Activated T-helper 17 cell treated with anti-CD3 and anti-CD28 coated beads, Interleukin-2, amount 50 U/mL, for 72 hours (primary cell): ENCODE measurements around the gene EYA2. TPM values are rescaled to one million over a fixed set of nuclear protein-coding genes. Genes with fewer than 3 reads are reported as not detected.
A peak's percentile ranks its signal among the peaks of the same experiment; 100 is the strongest.
"Not testable (repeated sequence)": the region's sequence is repeated elsewhere in the genome, so short reads cannot be mapped to it uniquely, and the experiment has no call there.

Source experiments
- ATAC-seq: fragments of 150-1000 bp; cut with Tn5 transposase; replicated peaks from 2 replicates; pipeline ENCODE4 v1.10.0; 2021; ENCODE audit warnings: mild to moderate bottlenecking, moderate library complexity
- H3K27ac Mint-ChIP-seq: one replicate; pipeline ENCODE4 v1.8.0; 2022; ENCODE audit warnings: mixed read lengths
- H3K27me3 Mint-ChIP-seq: one replicate; pipeline ENCODE4 v1.8.0; 2022; ENCODE audit warnings: mixed read lengths
- H3K36me3 Mint-ChIP-seq: one replicate; pipeline ENCODE4 v1.8.0; 2022; ENCODE audit warnings: low read depth, mild to moderate bottlenecking, mixed read lengths
- H3K4me1 Mint-ChIP-seq: one replicate; pipeline ENCODE4 v1.8.0; 2022; ENCODE audit warnings: mixed read lengths
- H3K4me3 Mint-ChIP-seq: one replicate; pipeline ENCODE4 v1.8.0; 2022; ENCODE audit warnings: mild to moderate bottlenecking, mixed read lengths
- H3K9me3 Mint-ChIP-seq: one replicate; pipeline ENCODE4 v1.8.0; 2022; ENCODE audit warnings: mixed read lengths
- total RNA-seq, 2 donors: library from RNA; stranded (reverse); gene quantifications; one replicate each; pipeline ENCODE4 v1.2.3, GENCODE V29; 2022

Gene EYA2
- total RNA-seq, 2 donors from 2014 or later: 0.16 TPM; not detected in 1

DNA sequence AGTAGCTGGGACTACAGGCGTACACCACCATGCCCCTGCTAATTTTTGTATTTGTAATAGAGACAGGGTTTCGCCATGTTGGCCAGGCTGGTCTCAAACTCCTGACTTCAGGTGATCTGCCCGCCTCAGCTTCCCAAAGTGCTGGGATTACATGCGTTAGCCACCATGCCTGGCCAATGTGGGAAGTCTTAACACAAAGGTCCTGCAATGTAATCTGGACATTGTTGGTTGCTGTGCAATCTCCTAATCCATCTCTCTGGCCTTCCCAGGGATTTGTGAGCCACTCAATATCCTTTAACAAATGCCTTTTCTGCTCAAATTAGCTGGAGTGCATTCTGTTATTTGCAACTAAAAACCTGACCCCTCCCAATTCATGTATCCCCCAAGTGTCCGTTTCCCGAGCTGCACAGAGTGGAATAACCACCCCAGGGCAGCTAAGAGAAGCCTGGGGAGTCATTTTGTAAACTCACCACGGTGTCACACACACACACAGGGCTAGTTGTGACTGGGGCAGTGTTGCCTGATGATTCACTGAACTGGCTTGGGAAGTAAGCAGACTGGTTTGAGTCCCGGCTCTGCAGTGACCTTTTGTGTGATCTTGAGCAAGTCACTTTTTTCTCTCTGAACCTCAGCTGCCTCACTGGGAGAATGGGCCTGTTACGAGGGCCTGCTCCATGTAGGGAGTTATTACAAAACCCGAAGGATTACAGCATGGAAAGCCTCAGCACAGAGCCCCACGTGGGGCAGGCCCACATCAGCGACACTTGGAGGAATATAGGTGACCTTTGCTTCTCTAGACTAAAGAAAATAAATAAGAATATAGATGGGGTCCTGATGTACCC is 309.6 kb downstream of the EYA2 start:
- Mint-ChIP-seq H3K27ac (no peak overlapping the region), H3K27me3 (no peaks in the 10 kb centered on the region), H3K4me1 (peaks cover 5% of the 10 kb centered on the region), H3K4me3 (no peak overlapping the region), H3K9me3 (no peaks in the 10 kb centered on the region), H3K36me3 (no peaks in the 10 kb centered on the region)
- peak; percentile 20 for ATAC-seq

GRCh38 chr20:47204850-47205122 is 310.1 kb downstream of the EYA2 start:
- ATAC-seq: not testable (repeated sequence)

DNA sequence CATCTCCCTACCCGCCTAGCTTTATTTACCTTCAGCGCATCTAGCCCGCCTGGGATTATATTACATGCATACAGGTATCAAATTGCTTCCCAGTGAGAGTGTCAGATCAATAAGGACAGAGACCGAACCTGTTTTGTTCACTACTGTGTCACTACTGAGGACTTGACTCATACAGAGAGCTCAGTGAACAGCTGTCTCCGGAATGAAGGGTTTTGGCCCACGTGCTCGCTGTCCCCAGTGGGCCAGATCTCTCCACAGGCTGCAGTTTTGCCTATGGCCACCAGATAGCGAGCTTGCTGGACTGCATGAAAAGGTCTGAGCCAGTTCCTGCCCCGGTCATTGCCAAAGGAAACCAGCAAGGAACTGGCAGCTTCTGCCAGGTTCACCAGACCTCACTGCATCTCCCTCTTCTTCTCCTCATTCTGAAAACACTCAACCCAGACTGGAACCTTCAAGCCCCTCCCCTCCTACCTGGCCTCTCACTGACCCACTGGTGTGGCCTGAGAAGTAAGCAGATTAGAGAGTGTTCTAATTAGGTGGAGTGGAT is 311.0 kb downstream of the EYA2 start:
- peak overlapping the region; percentile 13 for H3K27ac Mint-ChIP-seq
- ATAC-seq: peak; percentile 90
- no peaks in the 10 kb centered on the region for H3K9me3 Mint-ChIP-seq
- no peaks in the 10 kb centered on the region for H3K36me3 Mint-ChIP-seq
- peaks cover 5% of the 10 kb centered on the region for H3K4me1 Mint-ChIP-seq
- no peaks in the 10 kb centered on the region for H3K27me3 Mint-ChIP-seq
- no peak overlapping the region for H3K4me3 Mint-ChIP-seq

More at GRCh38 chr20:47204850-47205122, 310.1 kb downstream of the EYA2 start:
- H3K4me3 Mint-ChIP-seq, H3K27me3 Mint-ChIP-seq, H3K4me1 Mint-ChIP-seq, H3K36me3 Mint-ChIP-seq, H3K27ac Mint-ChIP-seq, H3K9me3 Mint-ChIP-seq: not testable (repeated sequence)

- not testable (repeated sequence) for H3K27me3 Mint-ChIP-seq, ATAC-seq, H3K36me3 Mint-ChIP-seq, H3K9me3 Mint-ChIP-seq, H3K27ac Mint-ChIP-seq, H3K4me1 Mint-ChIP-seq, H3K4me3 Mint-ChIP-seq
Measured at GRCh38 chr20:47206552-47206951, 311.9 kb downstream of the EYA2 start.

DNA sequence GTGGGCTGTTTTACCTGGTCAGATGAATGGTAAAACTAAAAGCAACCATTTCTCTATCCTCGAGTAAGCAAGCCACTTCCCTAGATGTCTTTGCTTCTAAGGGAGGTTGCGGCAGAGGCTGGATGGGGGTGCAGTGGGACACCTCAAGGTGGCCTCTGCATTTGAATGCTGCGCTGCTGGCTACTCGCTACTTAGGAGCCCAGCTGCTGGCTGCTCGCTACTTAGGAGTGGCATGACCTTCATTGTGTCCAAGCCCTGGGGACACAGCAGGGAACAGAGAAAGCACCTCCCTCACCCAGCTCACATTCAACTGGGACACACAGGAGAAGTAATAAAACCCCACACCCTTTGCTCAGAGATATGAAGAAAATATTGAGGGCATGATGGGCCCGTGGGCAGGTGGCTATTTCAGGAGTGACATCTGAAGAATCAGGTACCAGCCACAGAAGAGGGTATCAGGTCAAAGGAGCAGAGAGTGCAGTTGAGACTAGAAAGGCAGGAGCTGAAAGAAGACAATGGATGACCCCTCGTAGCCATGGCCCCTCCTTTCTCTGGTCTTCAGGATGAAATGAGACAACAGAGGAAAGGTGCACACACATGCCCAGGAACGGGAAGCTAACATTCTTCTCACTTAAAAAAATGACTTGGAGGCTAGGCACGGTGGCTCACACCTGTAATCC is 312.5 kb downstream of the EYA2 start:
- Mint-ChIP-seq H3K9me3 (no peaks in the 10 kb centered on the region), H3K27ac (no peak overlapping the region), H3K27me3 (no peaks in the 10 kb centered on the region), H3K4me3 (no peak overlapping the region), H3K4me1 (peaks cover 5% of the 10 kb centered on the region), H3K36me3 (no peaks in the 10 kb centered on the region)
- no peak for ATAC-seq

- H3K27me3 Mint-ChIP-seq: no peaks in the 10 kb centered on the region
- no peaks in the 10 kb centered on the region for H3K9me3 Mint-ChIP-seq
- H3K27ac Mint-ChIP-seq: no peak overlapping the region
- H3K36me3 Mint-ChIP-seq: no peaks in the 10 kb centered on the region
- ATAC-seq: no peak
- H3K4me1 Mint-ChIP-seq: peaks cover 5% of the 10 kb centered on the region
- H3K4me3 Mint-ChIP-seq: no peak overlapping the region
Measured at GRCh38 chr20:47208534-47209174, 314.0 kb downstream of the EYA2 start.

- H3K4me3 Mint-ChIP-seq: no peak overlapping the region
- H3K9me3 Mint-ChIP-seq: no peaks in the 10 kb centered on the region
- H3K36me3 Mint-ChIP-seq: no peaks in the 10 kb centered on the region
- peaks cover 5% of the 10 kb centered on the region for H3K4me1 Mint-ChIP-seq
- no peak overlapping the region for H3K27ac Mint-ChIP-seq
- ATAC-seq: no peak
- H3K27me3 Mint-ChIP-seq: no peaks in the 10 kb centered on the region
Measured at GRCh38 chr20:47209982-47210381, 315.3 kb downstream of the EYA2 start.

GRCh38 chr20:47210470-47210869 is 315.8 kb downstream of the EYA2 start:
- no peaks in the 10 kb centered on the region for H3K27me3 Mint-ChIP-seq
- H3K4me1 Mint-ChIP-seq: peaks cover 4% of the 10 kb centered on the region
- no peak overlapping the region for H3K27ac Mint-ChIP-seq
- no peak overlapping the region for H3K4me3 Mint-ChIP-seq
- H3K36me3 Mint-ChIP-seq: peaks cover 3% of the 10 kb centered on the region
- ATAC-seq: no peak
- no peaks in the 10 kb centered on the region for H3K9me3 Mint-ChIP-seq

DNA sequence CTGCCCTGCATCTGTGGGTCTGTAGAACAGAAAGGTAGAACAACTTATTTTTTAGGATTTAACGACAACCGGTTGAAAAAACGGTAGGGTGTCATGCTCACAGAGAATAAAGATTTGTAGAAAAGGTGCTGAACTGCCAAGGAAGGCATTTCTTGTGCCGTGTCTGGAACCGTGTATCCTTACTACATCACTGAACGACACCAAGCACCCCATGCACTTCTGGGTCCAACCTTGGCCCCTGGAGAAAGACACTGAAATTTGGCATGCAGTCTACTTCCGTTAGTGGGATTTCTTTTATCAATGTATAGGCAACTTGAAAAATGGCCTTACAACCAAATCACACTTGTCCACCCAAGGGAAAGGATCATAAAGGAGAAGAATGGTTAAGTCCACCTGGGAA is 316.4 kb downstream of the EYA2 start:
- Mint-ChIP-seq H3K9me3 (no peaks in the 10 kb centered on the region), H3K4me3 (no peak overlapping the region), H3K36me3 (peaks cover 8% of the 10 kb centered on the region), H3K27me3 (no peaks in the 10 kb centered on the region), H3K4me1 (no peaks in the 10 kb centered on the region), H3K27ac (no peak overlapping the region)
- ATAC-seq: no peak

DNA sequence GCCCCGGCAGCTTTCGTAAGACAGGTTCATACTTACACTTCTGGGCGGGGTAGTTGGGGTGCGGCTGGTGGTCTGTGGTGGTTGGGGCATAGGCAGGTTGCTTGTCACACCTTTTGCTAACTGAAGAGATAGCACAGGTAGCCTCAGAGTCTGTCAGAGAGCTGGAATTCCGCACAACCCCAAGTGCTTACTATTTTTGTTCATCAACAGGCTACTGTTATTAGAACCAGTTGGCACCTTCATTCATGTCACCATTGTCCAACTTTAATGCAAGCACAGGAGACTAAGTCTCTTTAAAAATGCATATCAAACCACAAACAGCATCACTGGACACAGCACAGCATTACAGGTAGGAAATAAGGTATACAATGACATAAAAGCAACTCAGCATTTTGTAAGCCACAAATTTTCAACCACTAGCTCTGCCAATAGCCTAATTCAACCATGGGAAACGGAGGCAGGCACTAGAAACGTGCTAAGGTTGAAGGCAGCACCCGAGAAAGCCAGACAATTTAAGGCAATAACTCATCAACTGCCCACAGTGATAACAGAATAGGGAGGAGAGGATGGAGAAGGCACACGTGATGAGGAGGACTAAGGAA is 318.1 kb downstream of the EYA2 start:
- no peak for ATAC-seq
- H3K4me3 Mint-ChIP-seq: no peak overlapping the region
- no peaks in the 10 kb centered on the region for H3K27me3 Mint-ChIP-seq
- no peaks in the 10 kb centered on the region for H3K4me1 Mint-ChIP-seq
- H3K9me3 Mint-ChIP-seq: no peaks in the 10 kb centered on the region
- H3K27ac Mint-ChIP-seq: no peak overlapping the region
- H3K36me3 Mint-ChIP-seq: peaks cover 23% of the 10 kb centered on the region

DNA sequence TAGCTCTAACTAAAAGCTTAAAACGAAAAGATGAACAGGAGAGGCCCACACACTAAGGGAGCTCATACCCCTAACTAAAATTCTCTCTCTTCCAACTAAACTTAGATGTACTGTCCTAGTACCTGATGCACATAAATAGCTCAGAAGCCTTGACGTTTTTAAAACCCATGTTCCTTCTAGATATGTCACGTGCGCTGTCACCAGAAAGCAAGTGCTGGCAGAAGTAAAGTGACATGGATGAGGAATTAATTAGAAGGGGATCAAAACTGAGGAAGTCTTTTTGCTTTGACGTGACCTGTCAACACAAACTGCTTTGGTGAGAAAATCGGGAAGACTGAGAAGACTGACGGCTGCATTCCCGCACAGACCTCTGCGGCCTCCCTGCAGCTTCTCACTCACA is 319.3 kb downstream of the EYA2 start:
- Mint-ChIP-seq H3K4me1 (no peaks in the 10 kb centered on the region), H3K36me3 (peaks cover 35% of the 10 kb centered on the region), H3K4me3 (no peak overlapping the region), H3K27me3 (no peaks in the 10 kb centered on the region), H3K9me3 (no peaks in the 10 kb centered on the region), H3K27ac (no peak overlapping the region)
- ATAC-seq: no peak

DNA sequence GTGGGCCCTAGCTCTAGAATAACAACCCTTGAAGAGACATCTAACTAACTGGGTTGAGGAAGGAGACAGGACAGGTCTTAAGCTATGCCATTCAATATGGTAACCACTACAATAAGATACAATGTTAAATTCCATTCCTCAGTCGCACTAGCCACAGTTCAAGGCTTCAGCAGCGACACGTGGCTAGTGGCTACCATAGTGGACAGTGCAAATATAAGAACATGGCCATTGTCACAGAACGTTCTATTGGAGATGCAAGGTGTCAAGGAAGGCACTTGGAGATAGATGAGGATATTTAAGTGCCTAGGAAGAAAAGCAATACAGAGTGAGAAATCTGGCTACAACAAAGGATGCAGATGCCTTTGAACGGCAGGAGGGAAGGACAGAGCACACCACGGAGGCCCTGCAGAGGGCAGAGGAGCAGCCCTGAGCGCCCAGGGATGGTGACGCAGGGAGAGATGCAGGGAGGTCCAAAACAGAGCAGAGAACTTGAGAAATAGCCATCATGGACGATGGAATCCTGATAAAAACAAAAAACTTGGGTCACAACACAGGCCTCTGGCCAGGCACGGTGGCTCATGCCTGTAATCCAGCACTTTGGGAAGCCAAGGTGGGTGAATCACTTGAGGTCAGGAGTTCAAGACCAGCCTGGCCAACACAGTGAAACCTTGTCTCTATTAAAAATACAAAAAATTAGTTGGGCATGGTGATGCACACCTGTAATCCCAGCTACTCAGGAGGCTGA is 321.2 kb downstream of the EYA2 start:
- Mint-ChIP-seq H3K4me3 (no peak overlapping the region), H3K27ac (no peak overlapping the region), H3K4me1 (no peaks in the 10 kb centered on the region), H3K27me3 (no peaks in the 10 kb centered on the region), H3K36me3 (peaks cover 51% of the 10 kb centered on the region), H3K9me3 (no peaks in the 10 kb centered on the region)
- no peak for ATAC-seq

- no peaks in the 10 kb centered on the region for H3K4me1 Mint-ChIP-seq
- H3K9me3 Mint-ChIP-seq: no peaks in the 10 kb centered on the region
- ATAC-seq: no peak
- H3K36me3 Mint-ChIP-seq: peaks cover 62% of the 10 kb centered on the region
- no peak overlapping the region for H3K27ac Mint-ChIP-seq
- no peak overlapping the region for H3K4me3 Mint-ChIP-seq
- H3K27me3 Mint-ChIP-seq: no peaks in the 10 kb centered on the region
Measured at GRCh38 chr20:47216819-47217410, 322.3 kb downstream of the EYA2 start.
